AG04450 (cell line): ENCODE measurements around the gene SLC39A10. TPM values are rescaled to one million over a fixed set of nuclear protein-coding genes. Genes with fewer than 3 reads are reported as not detected.

ENCODE experiments used
- CTCF ChIA-PET: fragments of 300-600, 350-600 bp; formaldehyde crosslinking; extraction: SDS; loops from one replicate; lab custom pipeline; 2022; ENCODE audit warnings: antibody characterized with exemption, inconsistent platforms; lab: Charles Lee
- POLR2A ChIA-PET: fragments of 350-600 bp; formaldehyde crosslinking; extraction: SDS; loops from one replicate; lab custom pipeline; 2021; ENCODE audit warnings: antibody characterized with exemption, inconsistent platforms; lab: Yijun Ruan, JAX
- DNase-seq: peaks from one replicate; pipeline ENCODE4 v3.0.0-alpha.2; 2011; ENCODE audit warnings: low read depth, low spot score
- H3K27ac ChIP-seq: one replicate; pipeline ENCODE4 v1.5.1; 2012; ENCODE audit warnings: low read depth, low read length, control low read depth
- H3K27me3 ChIP-seq: one replicate; pipeline ENCODE4 v1.6.0; 2012; ENCODE audit warnings: low read length; ENCODE audit not compliant: control insufficient read depth, insufficient read depth
- H3K4me3 ChIP-seq: 2 replicates; pipeline ENCODE4 v1.5.1; 2011; ENCODE audit warnings: mild to moderate bottlenecking, low read depth, low read length, control low read depth
- H3K9me3 ChIP-seq: 2 replicates; pipeline ENCODE4 v1.5.1; 2012; ENCODE audit warnings: low read length; ENCODE audit not compliant: control insufficient read depth, insufficient read depth
- CTCF ChIP-seq: IDR thresholded peaks from 2 replicates; pipeline ENCODE4 v1.5.1; 2011; ENCODE audit warnings: low read depth, low read length, control low read depth, inconsistent platforms
- polyA plus RNA-seq: library from polyadenylated mRNA; depleted of rRNA; stranded (reverse); fragments of >200 nt; gene quantifications from 2 replicates; pipeline ENCODE4 v1.2.3, GENCODE V29; 2011

SLC39A10 gene
- polyA plus RNA-seq, 1 experiment: 38.5 TPM

- Histone ChIP-seq H3K9me3 (no peaks in the 10 kb centered on the region), H3K4me3 (no peak overlapping the region), H3K27me3 (no peaks in the 10 kb centered on the region), H3K27ac (no peak overlapping the region)
- CTCF ChIA-PET: interaction anchor here (0.6 to 2.0 kb wide), 2 partner anchors 11 to 30 kb away, joined by 3 to 9 read pairs; partner anchors contain the start of gene SLC39A10
- POLR2A ChIA-PET: no interaction called here
- no peak for DNase-seq
- TF ChIP-seq CTCF: no peak
Observed at GRCh38 chr2:195626507-195626906, 30.5 kb upstream of the SLC39A10 start.

GRCh38 chr2:195628666-195629065, 28.4 kb upstream of the SLC39A10 start:
- ChIA-PET POLR2A (no interaction called here), CTCF (no interaction called here)
- DNase-seq: no peak
- no peak for TF ChIP-seq CTCF
- H3K4me3 ChIP-seq: no peak overlapping the region
- no peaks in the 10 kb centered on the region for H3K27me3 ChIP-seq
- peaks cover 3% of the 10 kb centered on the region; the same call in 1 of the 2 replicates for H3K9me3 ChIP-seq
- H3K27ac ChIP-seq: no peak overlapping the region

- no peaks in the 10 kb centered on the region for H3K27me3 ChIP-seq
- H3K4me3 ChIP-seq: no peak overlapping the region
- no peak for TF ChIP-seq CTCF
- peaks cover 3% of the 10 kb centered on the region; the same call in 1 of the 2 replicates for H3K9me3 ChIP-seq
- DNase-seq: no peak
- ChIA-PET POLR2A (no interaction called here), CTCF (interaction anchor here (0.6 to 1.5 kb wide), 3 partner anchors 24 to 441 kb away, joined by 3 to 5 read pairs (median 3); partner anchors contain the start of gene SLC39A10)
- H3K27ac ChIP-seq: no peak overlapping the region
Observed at GRCh38 chr2:195632856-195633572, 24.0 kb upstream of the SLC39A10 start.

- Histone ChIP-seq H3K9me3 (peaks cover 3% of the 10 kb centered on the region; the same call in 1 of the 2 replicates), H3K27ac (no peak overlapping the region), H3K27me3 (no peaks in the 10 kb centered on the region), H3K4me3 (no peak overlapping the region)
- DNase-seq: no peak
- no peak for TF ChIP-seq CTCF
- CTCF ChIA-PET: interaction anchor here (0.6 to 1.5 kb wide), 2 partner anchors 23 to 441 kb away, joined by 3 to 5 read pairs; partner anchors contain the start of gene SLC39A10
- POLR2A ChIA-PET: no interaction called here
Observed at GRCh38 chr2:195633573-195633870, 23.5 kb upstream of the SLC39A10 start.

GRCh38 chr2:195633974-195634373, 23.1 kb upstream of the SLC39A10 start:
- TF ChIP-seq CTCF: no peak
- H3K27me3 ChIP-seq: no peaks in the 10 kb centered on the region
- H3K4me3 ChIP-seq: no peak overlapping the region
- CTCF ChIA-PET: interaction anchor here (1.5 kb wide), 1 partner anchor 23 kb away, joined by 5 read pairs; the partner anchor contains the start of gene SLC39A10
- POLR2A ChIA-PET: no interaction called here
- no peak overlapping the region for H3K27ac ChIP-seq
- DNase-seq: no peak
- H3K9me3 ChIP-seq: peaks cover 3% of the 10 kb centered on the region; the same call in 1 of the 2 replicates
